Aorta (tissue), 5 donors: Measurements from ENCODE around the gene MGAT1. TPM values are rescaled to one million over a fixed set of nuclear protein-coding genes. Genes with fewer than 3 reads are reported as not detected.
"Not testable (repeated sequence)": the region's sequence is repeated elsewhere in the genome, so short reads cannot be mapped to it uniquely, and the experiment has no call there.

Experiments used
- ATAC-seq: fragments of 200-7000 bp; cut with Tn5 transposase; one replicate; pipeline ENCODE4 v1.9.1; 2022; ENCODE audit warnings: moderate library complexity; ENCODE audit not compliant: low FRiP score
- DNase-seq, 2 donors: peaks; one replicate each; pipeline ENCODE4 v3.0.0-alpha.2; 2020
- H3K27ac ChIP-seq, 2 donors: one replicate each; pipeline ENCODE4 v1.5.1; 2013; ENCODE audit warnings: low read length in 2 of 2, mild to moderate bottlenecking in 2 of 2, moderate library complexity in 2 of 2, control low read depth in 1 of 2, inconsistent platforms in 1 of 2, low read depth in 1 of 2
- H3K27me3 ChIP-seq, 2 donors: one replicate each; pipeline ENCODE4 v1.6.1; 2013; ENCODE audit warnings: control low read depth in 1 of 2, low read length in 1 of 2, mild to moderate bottlenecking in 1 of 2, moderate library complexity in 1 of 2; ENCODE audit not compliant: insufficient read depth in 2 of 2, control insufficient read depth in 1 of 2
- H3K36me3 ChIP-seq, 2 donors: one replicate each; pipeline ENCODE4 v1.6.1; 2013; ENCODE audit warnings: control low read depth in 1 of 2, low read length in 1 of 2, mild to moderate bottlenecking in 1 of 2; ENCODE audit not compliant: insufficient read depth in 2 of 2, control insufficient read depth in 1 of 2
- H3K4me1 ChIP-seq, 2 donors: one replicate each; pipeline ENCODE4 v1.6.1; 2013; ENCODE audit warnings: low read length in 2 of 2, control low read depth in 1 of 2, mild to moderate bottlenecking in 1 of 2, moderate library complexity in 1 of 2; ENCODE audit not compliant: insufficient read depth in 2 of 2, control insufficient read depth in 1 of 2
- H3K4me3 ChIP-seq, 2 donors: one replicate each; pipeline ENCODE4 v1.5.1; 2013; ENCODE audit warnings: low read length in 2 of 2, control low read depth in 1 of 2, mild to moderate bottlenecking in 1 of 2
- H3K9me3 ChIP-seq: one replicate; pipeline ENCODE4 v1.6.1; 2013; ENCODE audit warnings: mild to moderate bottlenecking, low read length; ENCODE audit not compliant: control insufficient read depth
- WGBS, 2 donors: extraction: QIAGEN DNeasy Blood & Tissue Kit; methylation state at CpG; one replicate each; pipeline ENCODE4 v1.1.7; 2013; 5-methylcytosine and 5-hydroxymethylcytosine counted together
- intact Hi-C, 2 donors: fragments of 100-400 bp; cut with DNase I; formaldehyde crosslinking; loops; one replicate each; pipeline versions ENCODE4 v1.14.2 to v1.15.0; 2022
- polyA plus RNA-seq, 2 donors: library from polyadenylated mRNA; stranded (reverse); fragments of 200-250 nt; gene quantifications; one replicate each; pipeline ENCODE4 v1.2.3, GENCODE V29; 2013
- total RNA-seq, 2 donors: library from RNA; stranded (reverse); fragmentation: NEBNext Ultra II Directional; extraction: Animal tissue kit (Norgen Biotek cat#: 25700); gene quantifications; one replicate each; pipeline ENCODE4 v1.2.1, GENCODE V29; 2021
- donor health status: healthy with polysubstance abuse.
- donor health status: Bipolar disorder and iron deficiency.
- donor health status: DM: no; HTN: no; CAD: no.
- donor health status: DM: no; HTN: no; CAD: no.
- donor health status: DM: yes; HTN: yes; CAD: no.

MGAT1 gene
- total and polyA plus RNA-seq, 4 donors: 60.5 to 180 (median 111) TPM

GRCh38 chr5:180740953-180741352 lies 61.7 kb downstream of the MGAT1 start:
- H3K4me1 ChIP-seq, H3K9me3 ChIP-seq, H3K4me3 ChIP-seq, H3K27ac ChIP-seq, H3K27me3 ChIP-seq, H3K36me3 ChIP-seq, intact Hi-C loops, ATAC-seq, DNase-seq: not testable (repeated sequence)
- WGBS, 2 donors: 68 to 73% methylated on average over 4 of the region's 4 CpGs

GRCh38 chr5:180739958-180740357 lies 62.6 kb downstream of the MGAT1 start, which contains the start of gene OR2Y1:
Gene OR2Y1 (minus strand): TSS chr5:180740058. CDS start chr5:180740058, 0 bp downstream.
- Histone ChIP-seq H3K36me3 (no peaks in the 10 kb centered on the region), H3K4me1 (no peaks in the 10 kb centered on the region), H3K27ac (no peak within 1 kb of the TSS), H3K4me3 (no peak within 1 kb of the TSS), H3K27me3 (no peaks in the 10 kb centered on the region), H3K9me3 (peaks cover 2% of the 10 kb centered on the region)
- ATAC-seq (no peak), DNase-seq (no peak)
- intact Hi-C loops: no loop called here
- 87 to 92% methylated on average over 2 of the region's 2 CpGs for WGBS, 2 donors

GRCh38 chr5:180739271-180739670 lies 63.3 kb downstream of the MGAT1 start:
- H3K4me3 ChIP-seq: no peak overlapping the region
- no peak for ATAC-seq
- WGBS, 2 donors: 85 to 86% methylated on average over 10 of the region's 10 CpGs
- H3K9me3 ChIP-seq: peaks cover 2% of the 10 kb centered on the region
- no peak for DNase-seq
- H3K27me3 ChIP-seq: no peaks in the 10 kb centered on the region
- H3K36me3 ChIP-seq: no peaks in the 10 kb centered on the region
- H3K27ac ChIP-seq: no peak overlapping the region
- intact Hi-C loops: no loop called here
- no peaks in the 10 kb centered on the region for H3K4me1 ChIP-seq

- no peaks in the 10 kb centered on the region for H3K9me3 ChIP-seq
- H3K36me3 ChIP-seq: no peaks in the 10 kb centered on the region
- ATAC-seq: no peak
- intact Hi-C loops: no loop called here
- H3K4me1 ChIP-seq: no peaks in the 10 kb centered on the region
- DNase-seq: no peak
- H3K27me3 ChIP-seq: no peaks in the 10 kb centered on the region
- H3K27ac ChIP-seq: no peak overlapping the region
- no peak overlapping the region for H3K4me3 ChIP-seq
- 49 to 56% methylated on average over 2 of the region's 2 CpGs for WGBS, 2 donors
Measured at GRCh38 chr5:180736536-180736935, 66.1 kb downstream of the MGAT1 start.

Other genes starting within 250 kb of the MGAT1 start
- not detected for gene SCGB3A1, start 211.3 kb downstream of the MGAT1 start, total RNA-seq
- 1 to 10 TPM in 1 of 2 donors, not detected in 1; 2.0 TPM for gene SCGB3A1, start 211.3 kb downstream of the MGAT1 start, polyA plus RNA-seq
- gene FLT4, start 153.2 kb downstream of the MGAT1 start, total RNA-seq: 10 to 100 TPM; 13.7 to 22.1 TPM
- 1 to 10 TPM in 1 of 2 donors, under 1 TPM in 1; 0.13 to 1.6 TPM for gene FLT4, start 153.2 kb downstream of the MGAT1 start, polyA plus RNA-seq
- not detected for gene OR2Y1, start 62.7 kb downstream of the MGAT1 start, total RNA-seq
- gene OR2Y1, start 62.7 kb downstream of the MGAT1 start, polyA plus RNA-seq: not detected
- gene ZFP62, start 58.5 kb upstream of the MGAT1 start, total RNA-seq: 10 to 100 TPM; 20.2 to 24.7 TPM
- 10 to 100 TPM in 1 of 2 donors, 1 to 10 TPM in 1; 6.5 to 12.0 TPM for gene ZFP62, start 58.5 kb upstream of the MGAT1 start, polyA plus RNA-seq
- under 1 TPM; 0.29 to 0.30 TPM for gene BTNL8, start 96.4 kb upstream of the MGAT1 start, total RNA-seq
- gene BTNL8, start 96.4 kb upstream of the MGAT1 start, polyA plus RNA-seq: 1 to 10 TPM in 1 of 2 donors, not detected in 1; 2.0 TPM
- gene BTNL3, start 186.0 kb upstream of the MGAT1 start, total RNA-seq: not detected
- gene BTNL3, start 186.0 kb upstream of the MGAT1 start, polyA plus RNA-seq: 1 to 10 TPM in 1 of 2 donors, not detected in 1; 6.5 TPM
- gene BTNL9, start 237.5 kb upstream of the MGAT1 start, total RNA-seq: 10 to 100 TPM; 16.8 to 33.0 TPM
- gene BTNL9, start 237.5 kb upstream of the MGAT1 start, polyA plus RNA-seq: under 1 TPM; 0.26 to 0.75 TPM